Stomach (tissue), 9 donors: ENCODE results near the gene CKMT2. TPM values are rescaled to one million over a fixed set of nuclear protein-coding genes. Genes with fewer than 3 reads are reported as not detected.
A peak's percentile ranks its signal among the peaks of the same experiment; 100 is the strongest.
"Not testable (repeated sequence)": the region's sequence is repeated elsewhere in the genome, so short reads cannot be mapped to it uniquely, and the experiment has no call there.

Experiments used
- DNase-seq, 2 donors: peaks; one replicate each; pipeline versions ENCODE4 v3.0.0 to v3.0.0-alpha.2; 2013 to 2019
- H3K27ac ChIP-seq, 5 donors: fragments of 200-600 bp in 4 of 5; sonication (generic) in 4 of 5; one replicate each; pipeline ENCODE4 v1.5.1; 2013 to 2019; ENCODE audit warnings: mild to moderate bottlenecking in 1 of 5, moderate library complexity in 1 of 5
- H3K27me3 ChIP-seq, 3 donors: fragments of 200-600 bp; sonication (generic); one replicate each; pipeline ENCODE4 v1.5.1; 2017 to 2019; ENCODE audit warnings: mixed run types in 1 of 3
- H3K36me3 ChIP-seq, 4 donors: fragments of 200-600 bp; sonication (generic); 1 replicate in 3 of 4; 2 replicates in 1 of 4; pipeline ENCODE4 v1.5.1; 2016 to 2019
- H3K4me1 ChIP-seq, 4 donors: fragments of 200-600 bp; sonication (generic); one replicate each; pipeline ENCODE4 v1.5.1; 2016 to 2019
- H3K4me3 ChIP-seq, 4 donors: fragments of 200-600 bp; sonication (generic) in 3 of 4; one replicate each; pipeline ENCODE4 v1.5.1; 2016 to 2019; ENCODE audit warnings: mild to moderate bottlenecking in 1 of 4
- H3K9me3 ChIP-seq, 4 donors: fragments of 200-600 bp; sonication (generic); one replicate each; pipeline ENCODE4 v1.5.1; 2016 to 2019
- CTCF ChIP-seq, 7 experiments: fragments of 450-650 bp in 4 of 7; fragments of 200-600 bp in 3 of 7; sonication (generic) in 3 of 7; IDR thresholded peaks; one replicate each; pipeline ENCODE4 v1.5.1; 2016 to 2019; ENCODE audit warnings: antibody characterized with exemption in 7 of 7, control low read depth in 2 of 7, mild to moderate bottlenecking in 1 of 7
- EP300 ChIP-seq: sonication (generic); formaldehyde crosslinking; IDR thresholded peaks from one replicate; pipeline ENCODE4 v1.6.1; 2017; ENCODE audit warnings: antibody characterized with exemption
- POLR2A ChIP-seq, 4 donors: fragments of 450-650 bp; IDR thresholded peaks; one replicate each; pipeline ENCODE4 v1.6.1; 2016; ENCODE audit warnings: antibody characterized with exemption in 4 of 4, control low read depth in 2 of 4, mild to moderate bottlenecking in 1 of 4, moderate library complexity in 1 of 4
- POLR2AphosphoS5 ChIP-seq, 3 donors: sonication (generic); formaldehyde crosslinking; IDR thresholded peaks; one replicate each; pipeline ENCODE4 v1.6.1; 2016; ENCODE audit warnings: antibody characterized with exemption in 3 of 3
- WGBS, 5 donors: extraction: QIAGEN DNeasy Blood & Tissue Kit in 3 of 5; methylation state at CpG; one replicate each; pipeline versions ENCODE4 v1.1.5 to v1.1.7; 2013 to 2018; 5-methylcytosine and 5-hydroxymethylcytosine counted together
- intact Hi-C: fragments of 100-400 bp; cut with DNase I; formaldehyde crosslinking; loops from one replicate; pipeline ENCODE4 v1.15.1; 2023; ENCODE audit warnings: low total_unique reads
- polyA plus RNA-seq, 3 donors: library from polyadenylated mRNA; stranded (reverse); fragments of 200-250 nt; gene quantifications; one replicate each; pipeline ENCODE4 v1.2.3, GENCODE V29; 2013
- total RNA-seq, 5 donors: library from RNA; depleted of rRNA; stranded (reverse); fragments of >200 nt; gene quantifications; one replicate each; pipeline versions ENCODE4 v1.1.0 to v1.2.3, GENCODE V29; 2014 to 2016
- donor health status: healthy with polysubstance abuse.
- donor health status: Bipolar disorder and iron deficiency.
- donor health status: healthy.

Gene CKMT2
- total and polyA plus RNA-seq, 8 donors = 4.6 to 86.2 (median 15.1) TPM; not detected in 1

GRCh38 chr5:81268521-81269196 is 35.5 kb downstream of the CKMT2 start:
- TF ChIP-seq CTCF (IDR thresholded peaks at IDR 0.05) = no peak
- TF ChIP-seq POLR2AphosphoS5 (IDR thresholded peaks at IDR 0.05) = no peak
- TF ChIP-seq POLR2A (IDR thresholded peaks at IDR 0.05) = no peak
- no peak for TF ChIP-seq EP300
- WGBS, 5 donors = 75 to 81% (median 77%) methylated on average over 3 of the region's 3 CpGs
- peaks cover 0 to 28% (median 2%) of the 10 kb centered on the region in 4 donors for H3K36me3 ChIP-seq
- H3K9me3 ChIP-seq = peaks cover 0 to 9% (median 4%) of the 10 kb centered on the region in 4 donors
- H3K4me1 ChIP-seq = peaks cover 0 to 17% (median 0%) of the 10 kb centered on the region in 4 donors
- peak in 1 of 2 donors; percentile 37 for DNase-seq
- H3K27ac ChIP-seq = no peak overlapping the region
- no peaks in the 10 kb centered on the region for H3K27me3 ChIP-seq
- H3K4me3 ChIP-seq = no peak overlapping the region
- intact Hi-C loops = no loop called here

- no peak overlapping the region for H3K4me3 ChIP-seq
- DNase-seq = no peak
- H3K9me3 ChIP-seq = peaks cover 0 to 21% (median 8%) of the 10 kb centered on the region in 4 donors
- no peak overlapping the region for H3K27ac ChIP-seq
- TF ChIP-seq EP300 (no peak), POLR2AphosphoS5 (IDR thresholded peaks at IDR 0.05) (no peak), POLR2A (IDR thresholded peaks at IDR 0.05) (no peak), CTCF (IDR thresholded peaks at IDR 0.05) (no peak)
- H3K36me3 ChIP-seq = peaks cover 0 to 20% (median 2%) of the 10 kb centered on the region in 4 donors
- 90 to 96% (median 95%) methylated on average over 8 of the region's 8 CpGs for WGBS, 5 donors
- intact Hi-C loops = no loop called here
- peaks cover 0 to 17% (median 0%) of the 10 kb centered on the region in 4 donors for H3K4me1 ChIP-seq
- H3K27me3 ChIP-seq = no peaks in the 10 kb centered on the region
Observed at GRCh38 chr5:81269751-81270393, 36.8 kb downstream of the CKMT2 start.

GRCh38 chr5:81270394-81271027 is 37.4 kb downstream of the CKMT2 start:
- WGBS, 5 donors = 93 to 99% (median 96%) methylated on average over 2 of the region's 2 CpGs
- Histone ChIP-seq H3K9me3 (peaks cover 0 to 27% (median 12%) of the 10 kb centered on the region in 4 donors), H3K36me3 (peaks cover 0 to 20% (median 2%) of the 10 kb centered on the region in 4 donors), H3K4me1 (peaks cover 0 to 17% (median 0%) of the 10 kb centered on the region in 4 donors)
- intact Hi-C loops, DNase-seq, H3K27ac ChIP-seq, H3K4me3 ChIP-seq, H3K27me3 ChIP-seq: not testable (repeated sequence)

DNA sequence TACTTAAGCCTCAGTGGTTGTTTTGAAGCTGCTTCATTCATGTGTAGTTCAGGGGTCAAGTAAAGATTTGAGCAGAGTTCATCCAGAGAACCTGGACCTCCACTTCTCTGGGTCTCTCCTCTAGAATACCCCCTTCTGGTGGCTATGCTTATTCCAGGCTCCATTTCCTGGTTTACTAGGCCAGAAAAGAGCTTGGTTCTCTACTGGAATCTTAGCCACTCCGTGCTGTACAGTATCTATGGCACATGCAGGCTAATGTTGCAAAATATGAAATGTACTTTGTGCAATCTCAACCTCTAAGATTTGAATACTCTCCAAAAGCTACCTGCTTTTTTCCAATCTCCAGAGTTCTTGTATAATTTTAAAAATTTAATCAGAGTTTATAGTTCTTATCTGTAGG is 50.9 kb downstream of the CKMT2 start:
- peaks cover 0 to 6% (median 0%) of the 10 kb centered on the region in 4 donors for H3K4me1 ChIP-seq
- TF ChIP-seq POLR2A (IDR thresholded peaks at IDR 0.05) = no peak
- no peak for TF ChIP-seq POLR2AphosphoS5 (IDR thresholded peaks at IDR 0.05)
- TF ChIP-seq EP300 = no peak
- no peak for TF ChIP-seq CTCF (IDR thresholded peaks at IDR 0.05)
- DNase-seq = no peak
- WGBS, 5 donors = 87 to 100% (median 91%) methylated on average over 1 of the region's 1 CpG
- H3K9me3 ChIP-seq = no peaks in the 10 kb centered on the region
- peaks cover 0 to 4% (median 0%) of the 10 kb centered on the region in 4 donors for H3K36me3 ChIP-seq
- intact Hi-C loops = no loop called here
- H3K27me3 ChIP-seq = no peaks in the 10 kb centered on the region
- no peak overlapping the region for H3K4me3 ChIP-seq
- no peak overlapping the region for H3K27ac ChIP-seq
